Right atrium auricular region (tissue), 2 donors: ENCODE measurements around the gene COL6A1. TPM values are rescaled to one million over a fixed set of nuclear protein-coding genes. Genes with fewer than 3 reads are reported as not detected.
"Not testable (repeated sequence)": the region's sequence is repeated elsewhere in the genome, so short reads cannot be mapped to it uniquely, and the experiment has no call there.

Experiments used
- DNase-seq: peaks from one replicate; pipeline ENCODE4 v3.0.0-alpha.2; 2019; ENCODE audit warnings: low spot score
- H3K27ac ChIP-seq, 2 donors: fragments of 200-600 bp; sonication (generic); 1 replicate in 1 of 2; 2 replicates in 1 of 2; pipeline ENCODE4 v1.5.1; 2016 to 2019
- H3K27me3 ChIP-seq, 2 donors: fragments of 200-600 bp; sonication (generic); one replicate each; pipeline versions ENCODE4 v1.5.1 to v1.6.0; 2017 to 2019
- H3K36me3 ChIP-seq: fragments of 200-600 bp; sonication (generic); one replicate; pipeline ENCODE4 v1.5.1; 2016
- H3K4me1 ChIP-seq, 2 donors: fragments of 200-600 bp; sonication (generic); one replicate each; pipeline versions ENCODE4 v1.5.1 to v1.6.0; 2017 to 2019
- H3K4me3 ChIP-seq, 2 donors: fragments of 200-600 bp; sonication (generic); 1 replicate in 1 of 2; 2 replicates in 1 of 2; pipeline ENCODE4 v1.5.1; 2017 to 2019; ENCODE audit warnings: mild to moderate bottlenecking in 1 of 2, moderate library complexity in 1 of 2
- H3K9me3 ChIP-seq, 2 donors: fragments of 200-600 bp; sonication (generic); one replicate each; pipeline ENCODE4 v1.5.1; 2019
- CTCF ChIP-seq, 2 donors: fragments of 200-600 bp; sonication (generic); IDR thresholded peaks; one replicate each; pipeline ENCODE4 v1.5.1; 2019; ENCODE audit warnings: antibody characterized with exemption in 2 of 2
- total RNA-seq, 2 donors: library from RNA; depleted of rRNA; stranded (reverse); fragments of >200 nt; gene quantifications; one replicate each; pipeline ENCODE4 v1.1.0, GENCODE V29; 2016

Gene COL6A1
- total RNA-seq, 2 donors from 2014 or later: 201 to 278 TPM

GRCh38 chr21:45959779-45960390 is 21.7 kb upstream of the COL6A1 start:
- Histone ChIP-seq H3K9me3 (no peaks in the 10 kb centered on the region), H3K4me3 (no peak overlapping the region), H3K36me3 (no peaks in the 10 kb centered on the region), H3K4me1 (peaks cover 0 to 15% of the 10 kb centered on the region in 2 donors), H3K27me3 (no peaks in the 10 kb centered on the region), H3K27ac (peak overlapping the region in 1 of 2 donors; percentile 74)
- DNase-seq: no peak
- no peak for TF ChIP-seq CTCF (IDR thresholded peaks at IDR 0.05)

GRCh38 chr21:45961408-45961807 is 20.2 kb upstream of the COL6A1 start:
- DNase-seq, H3K4me3 ChIP-seq, H3K9me3 ChIP-seq, H3K36me3 ChIP-seq, H3K27ac ChIP-seq, H3K27me3 ChIP-seq: not testable (repeated sequence)
- H3K4me1 ChIP-seq: peaks cover 0 to 15% of the 10 kb centered on the region in 2 donors

- Histone ChIP-seq H3K27me3 (no peaks in the 10 kb centered on the region), H3K4me3 (no peak overlapping the region), H3K9me3 (no peaks in the 10 kb centered on the region), H3K36me3 (no peaks in the 10 kb centered on the region), H3K27ac (peak overlapping the region in 1 of 2 donors; percentile 45), H3K4me1 (peaks cover 0 to 12% of the 10 kb centered on the region in 2 donors)
- DNase-seq: no peak
- TF ChIP-seq CTCF (IDR thresholded peaks at IDR 0.05): no peak
Measured at GRCh38 chr21:45962531-45963231, 18.9 kb upstream of the COL6A1 start.

GRCh38 chr21:45963232-45963570 is 18.4 kb upstream of the COL6A1 start:
- peaks cover 0 to 6% of the 10 kb centered on the region in 2 donors for H3K4me1 ChIP-seq
- H3K27me3 ChIP-seq: no peaks in the 10 kb centered on the region
- H3K36me3 ChIP-seq: no peaks in the 10 kb centered on the region
- H3K27ac ChIP-seq: peak overlapping the region in 1 of 2 donors; percentile 45
- no peak for DNase-seq
- TF ChIP-seq CTCF (IDR thresholded peaks at IDR 0.05): no peak
- no peak overlapping the region for H3K4me3 ChIP-seq
- no peaks in the 10 kb centered on the region for H3K9me3 ChIP-seq

GRCh38 chr21:45964649-45965048 is 16.9 kb upstream of the COL6A1 start:
- Histone ChIP-seq H3K27ac (no peak overlapping the region), H3K9me3 (no peaks in the 10 kb centered on the region), H3K4me1 (no peaks in the 10 kb centered on the region), H3K36me3 (no peaks in the 10 kb centered on the region), H3K4me3 (no peak overlapping the region), H3K27me3 (no peaks in the 10 kb centered on the region)
- TF ChIP-seq CTCF (IDR thresholded peaks at IDR 0.05): no peak
- DNase-seq: no peak

GRCh38 chr21:45965084-45965809 is 16.3 kb upstream of the COL6A1 start:
- no peak for TF ChIP-seq CTCF (IDR thresholded peaks at IDR 0.05)
- no peak overlapping the region for H3K27ac ChIP-seq
- H3K4me1 ChIP-seq: peaks cover 0 to 1% of the 10 kb centered on the region in 2 donors
- no peaks in the 10 kb centered on the region for H3K36me3 ChIP-seq
- DNase-seq: no peak
- no peaks in the 10 kb centered on the region for H3K9me3 ChIP-seq
- no peak overlapping the region for H3K4me3 ChIP-seq
- no peaks in the 10 kb centered on the region for H3K27me3 ChIP-seq
